ENCODE measurements around the gene DOCK2. TPM values are rescaled to one million over a fixed set of nuclear protein-coding genes. Genes with fewer than 3 reads are reported as not detected.
"Not testable (repeated sequence)": the region's sequence is repeated elsewhere in the genome, so short reads cannot be mapped to it uniquely, and the experiment has no call there.

DOCK2 gene
- total RNA-seq, 1 donor from 2014 or later = 3.9 TPM

- TF ChIP-seq, protein P1, sequence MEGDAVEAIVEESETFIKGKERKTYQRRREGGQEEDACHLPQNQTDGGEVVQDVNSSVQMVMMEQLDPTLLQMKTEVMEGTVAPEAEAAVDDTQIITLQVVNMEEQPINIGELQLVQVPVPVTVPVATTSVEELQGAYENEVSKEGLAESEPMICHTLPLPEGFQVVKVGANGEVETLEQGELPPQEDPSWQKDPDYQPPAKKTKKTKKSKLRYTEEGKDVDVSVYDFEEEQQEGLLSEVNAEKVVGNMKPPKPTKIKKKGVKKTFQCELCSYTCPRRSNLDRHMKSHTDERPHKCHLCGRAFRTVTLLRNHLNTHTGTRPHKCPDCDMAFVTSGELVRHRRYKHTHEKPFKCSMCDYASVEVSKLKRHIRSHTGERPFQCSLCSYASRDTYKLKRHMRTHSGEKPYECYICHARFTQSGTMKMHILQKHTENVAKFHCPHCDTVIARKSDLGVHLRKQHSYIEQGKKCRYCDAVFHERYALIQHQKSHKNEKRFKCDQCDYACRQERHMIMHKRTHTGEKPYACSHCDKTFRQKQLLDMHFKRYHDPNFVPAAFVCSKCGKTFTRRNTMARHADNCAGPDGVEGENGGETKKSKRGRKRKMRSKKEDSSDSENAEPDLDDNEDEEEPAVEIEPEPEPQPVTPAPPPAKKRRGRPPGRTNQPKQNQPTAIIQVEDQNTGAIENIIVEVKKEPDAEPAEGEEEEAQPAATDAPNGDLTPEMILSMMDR (IDR thresholded peaks at IDR 0.05; ENCODE audit: insufficient read depth, low read length, poor library complexity, severe bottlenecking) = no peak
- Histone ChIP-seq H3K4me3 (ENCODE audit: low read depth, low read length) (no peak overlapping the region), H3K36me3 (ENCODE audit: control insufficient read depth, insufficient read depth, low read length) (no peaks in the 10 kb centered on the region), H3K27me3 (ENCODE audit: control insufficient read depth, insufficient read depth, low read length) (no peaks in the 10 kb centered on the region)
- DNase-seq (ENCODE audit: low read depth) = no peak
Measured at GRCh38 chr5:169746147-169746694, 109.1 kb downstream of the DOCK2 start.

DNA sequence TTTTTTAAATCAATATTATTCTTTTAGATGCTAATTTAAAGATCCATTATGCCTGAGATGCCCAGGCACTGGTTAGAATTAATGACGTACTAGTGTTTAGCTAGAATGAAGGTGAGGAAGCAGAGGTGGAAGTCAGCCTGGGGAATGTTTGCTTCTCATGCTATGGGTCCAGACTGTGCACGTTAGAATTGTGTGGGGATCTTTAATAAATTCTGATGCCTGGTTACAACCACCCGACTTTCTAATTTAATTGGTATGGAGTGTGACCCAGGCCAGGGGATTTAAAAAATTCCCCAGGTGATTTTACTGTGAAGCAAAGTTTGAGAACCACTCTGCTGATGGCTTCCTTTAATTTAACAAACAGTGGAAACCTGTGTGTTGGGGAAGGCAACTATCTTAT lies 111.1 kb downstream of the DOCK2 start:
- TF ChIP-seq, protein P1 (IDR thresholded peaks at IDR 0.05; ENCODE audit: insufficient read depth, low read length, poor library complexity, severe bottlenecking) = no peak
- Histone ChIP-seq H3K4me3 (ENCODE audit: low read depth, low read length) (no peak overlapping the region), H3K27me3 (ENCODE audit: control insufficient read depth, insufficient read depth, low read length) (no peaks in the 10 kb centered on the region), H3K36me3 (ENCODE audit: control insufficient read depth, insufficient read depth, low read length) (no peaks in the 10 kb centered on the region)
- no peak for DNase-seq (ENCODE audit: low read depth)

- TF ChIP-seq, protein P1 (IDR thresholded peaks at IDR 0.05; ENCODE audit: insufficient read depth, low read length, poor library complexity, severe bottlenecking) = no peak
- H3K36me3 ChIP-seq (ENCODE audit: control insufficient read depth, insufficient read depth, low read length) = no peaks in the 10 kb centered on the region
- no peak overlapping the region for H3K4me3 ChIP-seq (ENCODE audit: low read depth, low read length)
- H3K27me3 ChIP-seq (ENCODE audit: control insufficient read depth, insufficient read depth, low read length) = no peaks in the 10 kb centered on the region
- DNase-seq (ENCODE audit: low read depth) = no peak
Measured at GRCh38 chr5:169749295-169749694, 112.2 kb downstream of the DOCK2 start.

GRCh38 chr5:169751490-169751889 lies 114.4 kb downstream of the DOCK2 start:
- Histone ChIP-seq H3K36me3 (ENCODE audit: control insufficient read depth, insufficient read depth, low read length) (no peaks in the 10 kb centered on the region), H3K4me3 (ENCODE audit: low read depth, low read length) (no peak overlapping the region), H3K27me3 (ENCODE audit: control insufficient read depth, insufficient read depth, low read length) (no peaks in the 10 kb centered on the region)
- no peak for DNase-seq (ENCODE audit: low read depth)
- TF ChIP-seq, protein P1 (IDR thresholded peaks at IDR 0.05; ENCODE audit: insufficient read depth, low read length, poor library complexity, severe bottlenecking) = no peak

- not testable (repeated sequence) for DNase-seq (ENCODE audit: low read depth); H3K27me3 ChIP-seq (ENCODE audit: control insufficient read depth, insufficient read depth, low read length); H3K36me3 ChIP-seq (ENCODE audit: control insufficient read depth, insufficient read depth, low read length); H3K4me3 ChIP-seq (ENCODE audit: low read depth, low read length)
Measured at GRCh38 chr5:169752566-169752965, 115.5 kb downstream of the DOCK2 start.

DNA sequence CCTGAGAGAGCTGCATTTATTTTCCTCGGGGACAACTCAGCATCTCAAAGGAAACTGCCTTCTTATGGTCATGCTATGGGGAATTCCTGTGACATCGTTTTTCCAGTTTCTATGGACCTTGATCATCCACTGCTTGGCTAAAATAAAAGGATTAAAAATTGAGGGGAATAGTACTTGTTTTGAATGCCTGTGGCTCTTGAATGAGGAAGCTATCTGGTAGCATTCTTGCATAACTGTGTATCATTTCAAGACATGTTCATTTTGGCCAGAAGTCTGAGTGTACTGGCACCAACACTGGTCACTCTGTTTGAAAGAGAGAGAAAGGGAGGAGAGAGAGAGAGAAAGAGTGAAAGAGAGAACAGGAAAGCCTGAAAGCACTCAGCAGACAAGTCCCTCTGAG lies 116.7 kb downstream of the DOCK2 start:
- H3K36me3 ChIP-seq (ENCODE audit: control insufficient read depth, insufficient read depth, low read length) = no peaks in the 10 kb centered on the region
- DNase-seq (ENCODE audit: low read depth) = no peak
- no peak overlapping the region for H3K4me3 ChIP-seq (ENCODE audit: low read depth, low read length)
- H3K27me3 ChIP-seq (ENCODE audit: control insufficient read depth, insufficient read depth, low read length) = no peaks in the 10 kb centered on the region
- TF ChIP-seq, protein P1 (IDR thresholded peaks at IDR 0.05; ENCODE audit: insufficient read depth, low read length, poor library complexity, severe bottlenecking) = no peak
